ENCODE data around the gene ZFP57.

ZFP57 gene

DNA sequence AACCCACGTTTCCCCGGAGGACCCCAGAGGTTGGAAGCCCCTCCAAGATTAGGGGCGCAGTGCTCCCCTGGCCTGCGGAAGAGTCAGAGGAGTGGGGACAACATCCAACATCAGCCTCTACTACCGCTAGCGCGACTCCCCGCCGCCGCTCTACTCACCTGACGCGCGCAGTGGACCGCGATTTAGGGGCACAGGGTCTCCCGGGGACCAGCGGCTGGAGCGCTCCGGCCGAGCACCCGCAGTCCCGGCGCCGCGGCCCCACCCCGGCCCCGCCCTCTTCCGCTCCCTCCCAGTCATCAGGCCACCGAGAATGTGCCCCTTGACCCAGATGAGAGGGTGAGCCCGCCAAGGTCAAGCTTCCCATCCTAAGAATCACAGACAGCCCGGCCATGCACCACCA lies at the start of gene ZFP57:
Gene ZFP57 (minus strand): TSS at position 249 of the 400 bp plus-strand sequence. CDS start 4,149 bp downstream, outside the sequence.
- no peak for TF ChIP-seq ZFP3 (CRISPR knock-in tag; IDR thresholded peaks at IDR 0.05)
- TF ChIP-seq, protein P1, sequence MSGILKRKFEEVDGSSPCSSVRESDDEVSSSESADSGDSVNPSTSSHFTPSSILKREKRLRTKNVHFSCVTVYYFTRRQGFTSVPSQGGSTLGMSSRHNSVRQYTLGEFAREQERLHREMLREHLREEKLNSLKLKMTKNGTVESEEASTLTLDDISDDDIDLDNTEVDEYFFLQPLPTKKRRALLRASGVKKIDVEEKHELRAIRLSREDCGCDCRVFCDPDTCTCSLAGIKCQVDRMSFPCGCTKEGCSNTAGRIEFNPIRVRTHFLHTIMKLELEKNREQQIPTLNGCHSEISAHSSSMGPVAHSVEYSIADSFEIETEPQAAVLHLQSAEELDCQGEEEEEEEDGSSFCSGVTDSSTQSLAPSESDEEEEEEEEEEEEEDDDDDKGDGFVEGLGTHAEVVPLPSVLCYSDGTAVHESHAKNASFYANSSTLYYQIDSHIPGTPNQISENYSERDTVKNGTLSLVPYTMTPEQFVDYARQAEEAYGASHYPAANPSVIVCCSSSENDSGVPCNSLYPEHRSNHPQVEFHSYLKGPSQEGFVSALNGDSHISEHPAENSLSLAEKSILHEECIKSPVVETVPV (CRISPR knock-in tag; IDR thresholded peaks at IDR 0.05), result no peak
- no peak for TF ChIP-seq ZC3H10 (CRISPR knock-in tag; IDR thresholded peaks at IDR 0.05)
- no peak for TF ChIP-seq TCF4 (CRISPR knock-in tag; IDR thresholded peaks at IDR 0.05; ENCODE audit: borderline replicate concordance)
- TF ChIP-seq POU6F1 (CRISPR knock-in tag; IDR thresholded peaks at IDR 0.05; ENCODE audit: borderline replicate concordance, low read depth), result no peak
- no peak for TF ChIP-seq TOX (CRISPR knock-in tag; IDR thresholded peaks at IDR 0.05; ENCODE audit: borderline replicate concordance)
- no peak for TF ChIP-seq ZNF565 (CRISPR knock-in tag; conservative IDR thresholded peaks at IDR 0.05; ENCODE audit: low read depth)
- TF ChIP-seq RARB (CRISPR knock-in tag; IDR thresholded peaks at IDR 0.05), result no peak
- no peak for TF ChIP-seq GLIS3 (CRISPR knock-in tag; IDR thresholded peaks at IDR 0.05)
- TF ChIP-seq ZNF70 (CRISPR knock-in tag; IDR thresholded peaks at IDR 0.05), result no peak
- no peak for TF ChIP-seq ARNTL (CRISPR knock-in tag; IDR thresholded peaks at IDR 0.05; ENCODE audit: borderline replicate concordance, low read depth)
- TF ChIP-seq, protein P2, sequence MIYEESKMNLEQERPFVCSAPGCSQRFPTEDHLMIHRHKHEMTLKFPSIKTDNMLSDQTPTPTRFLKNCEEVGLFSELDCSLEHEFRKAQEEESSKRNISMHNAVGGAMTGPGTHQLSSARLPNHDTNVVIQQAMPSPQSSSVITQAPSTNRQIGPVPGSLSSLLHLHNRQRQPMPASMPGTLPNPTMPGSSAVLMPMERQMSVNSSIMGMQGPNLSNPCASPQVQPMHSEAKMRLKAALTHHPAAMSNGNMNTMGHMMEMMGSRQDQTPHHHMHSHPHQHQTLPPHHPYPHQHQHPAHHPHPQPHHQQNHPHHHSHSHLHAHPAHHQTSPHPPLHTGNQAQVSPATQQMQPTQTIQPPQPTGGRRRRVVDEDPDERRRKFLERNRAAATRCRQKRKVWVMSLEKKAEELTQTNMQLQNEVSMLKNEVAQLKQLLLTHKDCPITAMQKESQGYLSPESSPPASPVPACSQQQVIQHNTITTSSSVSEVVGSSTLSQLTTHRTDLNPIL (CRISPR knock-in tag; IDR thresholded peaks at IDR 0.05; ENCODE audit: low read depth), result no peak
- TF ChIP-seq CSDC2 (CRISPR knock-in tag; IDR thresholded peaks at IDR 0.05), result no peak
- no peak for TF ChIP-seq PATZ1 (CRISPR knock-in tag; IDR thresholded peaks at IDR 0.05; ENCODE audit: borderline replicate concordance)
- TF ChIP-seq OSR1 (CRISPR knock-in tag; IDR thresholded peaks at IDR 0.05), result no peak
- TF ChIP-seq ZNF8 (CRISPR knock-in tag; IDR thresholded peaks at IDR 0.05), result no peak
- TF ChIP-seq PPARA (CRISPR knock-in tag; IDR thresholded peaks at IDR 0.05; ENCODE audit: borderline replicate concordance), result no peak
- ATAC-seq, result no peak

DNA sequence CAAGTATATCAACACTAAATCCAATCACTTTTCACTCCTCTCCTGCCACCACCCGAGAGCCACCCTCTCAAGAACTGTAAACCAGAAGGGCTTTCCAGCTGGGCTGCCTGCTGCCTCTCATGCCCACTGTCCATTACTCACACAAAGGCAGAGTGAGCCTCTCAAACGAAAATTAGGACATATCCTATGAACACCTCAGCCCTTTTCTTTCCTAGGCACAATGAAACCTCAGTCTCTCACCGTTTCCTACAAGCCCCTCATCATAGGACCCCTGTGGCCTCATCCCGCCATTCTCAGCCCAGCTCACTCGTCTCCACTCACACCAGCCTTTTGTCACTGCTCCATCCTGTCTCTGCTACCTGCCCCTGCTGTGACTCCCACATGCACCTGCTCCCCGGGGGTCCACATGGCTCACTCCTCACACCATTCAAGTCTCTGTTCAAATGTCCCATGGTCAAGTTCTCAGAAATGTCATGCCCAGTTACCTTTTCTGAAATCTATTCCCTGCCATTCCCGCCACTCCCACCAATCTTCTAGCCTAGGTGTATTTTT lies 49.7 kb upstream of the ZFP57 start:
- no peak for ATAC-seq
- TF ChIP-seq ISL1 (CRISPR knock-in tag; IDR thresholded peaks at IDR 0.05) (no peak), ESRRG (CRISPR knock-in tag; IDR thresholded peaks at IDR 0.05) (no peak), ZC3H10 (CRISPR knock-in tag; IDR thresholded peaks at IDR 0.05) (no peak), OSR1 (CRISPR knock-in tag; IDR thresholded peaks at IDR 0.05) (no peak), GLIS3 (CRISPR knock-in tag; IDR thresholded peaks at IDR 0.05) (no peak), ZNF8 (CRISPR knock-in tag; IDR thresholded peaks at IDR 0.05) (no peak), PATZ1 (CRISPR knock-in tag; IDR thresholded peaks at IDR 0.05; ENCODE audit: borderline replicate concordance) (no peak), TOX (CRISPR knock-in tag; IDR thresholded peaks at IDR 0.05; ENCODE audit: borderline replicate concordance) (no peak)
- TF ChIP-seq, protein P2 (CRISPR knock-in tag; IDR thresholded peaks at IDR 0.05; ENCODE audit: low read depth), result no peak

DNA sequence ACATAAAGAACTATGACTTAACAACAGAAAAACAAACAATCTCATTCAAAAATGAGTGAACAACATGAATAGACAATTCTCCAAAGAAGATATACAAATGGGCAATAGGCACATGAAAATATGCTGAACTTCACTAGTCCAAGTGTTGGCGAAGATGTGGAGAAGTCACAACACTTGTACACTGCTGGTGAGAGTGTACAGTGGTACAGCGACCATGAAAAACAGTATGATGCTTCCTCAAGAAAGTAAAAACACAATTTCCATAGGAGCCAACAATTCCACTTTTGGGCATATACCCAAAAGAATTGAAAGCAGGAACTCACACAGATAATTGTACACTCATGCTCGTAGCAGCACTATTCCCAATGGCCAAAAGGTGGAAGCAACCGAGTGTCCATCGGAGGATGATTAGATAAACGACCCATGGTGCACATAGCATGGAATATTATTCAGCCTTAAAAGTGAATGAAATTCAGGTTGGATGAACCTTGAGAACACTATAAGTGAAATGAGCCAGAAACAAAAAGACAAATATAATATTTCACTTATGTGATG lies 48.9 kb upstream of the ZFP57 start:
- no peak for ATAC-seq
- TF ChIP-seq ZNF8 (CRISPR knock-in tag; IDR thresholded peaks at IDR 0.05) (no peak), ZFP30 (CRISPR knock-in tag; IDR thresholded peaks at IDR 0.05) (no peak), GLIS3 (CRISPR knock-in tag; IDR thresholded peaks at IDR 0.05) (no peak), ARNTL (CRISPR knock-in tag; IDR thresholded peaks at IDR 0.05; ENCODE audit: borderline replicate concordance, low read depth) (no peak), CSDC2 (CRISPR knock-in tag; IDR thresholded peaks at IDR 0.05) (no peak), SNAI2 (CRISPR knock-in tag; IDR thresholded peaks at IDR 0.05) (no peak), ZC3H10 (CRISPR knock-in tag; IDR thresholded peaks at IDR 0.05) (no peak), TOX (CRISPR knock-in tag; IDR thresholded peaks at IDR 0.05; ENCODE audit: borderline replicate concordance) (no peak), TCF4 (CRISPR knock-in tag; IDR thresholded peaks at IDR 0.05; ENCODE audit: borderline replicate concordance) (no peak), ISL1 (CRISPR knock-in tag; IDR thresholded peaks at IDR 0.05) (no peak), ESRRG (CRISPR knock-in tag; IDR thresholded peaks at IDR 0.05) (no peak), PATZ1 (CRISPR knock-in tag; IDR thresholded peaks at IDR 0.05; ENCODE audit: borderline replicate concordance) (no peak), BACH2 (CRISPR knock-in tag; IDR thresholded peaks at IDR 0.05; ENCODE audit: borderline replicate concordance) (no peak)
- TF ChIP-seq, protein P2 (CRISPR knock-in tag; IDR thresholded peaks at IDR 0.05; ENCODE audit: low read depth), result no peak

All from SK-N-SH treated with all-trans-retinoic acid at 6 μM for 48 hours (cell line).